Activated T-helper 1 cell treated with anti-CD3 and anti-CD28 coated beads, Interleukin-12 subunit alpha, Interleukin-12 subunit beta, Interleukin-2, Interleukin-4 antibody, amounts not matched to agents 30 ng/mL and 10 ng/mL and 1 ng/mL, durations not matched to agents 14 hours and 24 hours and 36 hours (primary cell): ENCODE data around the gene ZNF397. TPM values are rescaled to one million over a fixed set of nuclear protein-coding genes. Genes with fewer than 3 reads are reported as not detected.

ENCODE experiments used
- DNase-seq: peaks from one replicate; pipeline ENCODE4 v3.0.0; 2021; ENCODE audit warnings: low spot score
- H3K27ac Mint-ChIP-seq: one replicate; pipeline ENCODE4 v1.8.0; 2021; ENCODE audit warnings: mild to moderate bottlenecking, mixed read lengths
- H3K27me3 Mint-ChIP-seq: one replicate; pipeline ENCODE4 v1.8.0; 2022; ENCODE audit warnings: mild to moderate bottlenecking, moderate library complexity, mixed read lengths; ENCODE audit not compliant: insufficient read depth
- H3K36me3 Mint-ChIP-seq: one replicate; pipeline ENCODE4 v1.8.0; 2021; ENCODE audit warnings: low read depth, mixed read lengths
- H3K4me1 Mint-ChIP-seq: one replicate; pipeline ENCODE4 v1.8.0; 2021; ENCODE audit warnings: low read depth, mixed read lengths
- H3K4me3 Mint-ChIP-seq: one replicate; pipeline ENCODE4 v1.8.0; 2021; ENCODE audit warnings: mild to moderate bottlenecking, moderate library complexity, mixed read lengths
- H3K9me3 Mint-ChIP-seq: one replicate; pipeline ENCODE4 v1.8.0; 2021; ENCODE audit warnings: mixed read lengths
- intact Hi-C: fragments of 100-400 bp; cut with micrococcal nuclease; formaldehyde crosslinking; loops from one replicate; pipeline ENCODE4 v1.15.1; 2024
- total RNA-seq: library from RNA; stranded (reverse); gene quantifications from 2 replicates; pipeline ENCODE4 v1.2.3, GENCODE V29; 2022

Gene ZNF397
- total RNA-seq, 1 donor from 2014 or later = 18.8 TPM

GRCh38 chr18:35283923-35284794 is 43.3 kb downstream of the ZNF397 start:
- Mint-ChIP-seq H3K27ac (no peak overlapping the region), H3K4me3 (no peak overlapping the region), H3K27me3 (no peaks in the 10 kb centered on the region), H3K4me1 (peaks cover 22% of the 10 kb centered on the region), H3K36me3 (peaks cover 47% of the 10 kb centered on the region), H3K9me3 (peaks cover 52% of the 10 kb centered on the region)
- no peak for DNase-seq
- intact Hi-C loops = no loop called here

- Mint-ChIP-seq H3K27me3 (no peaks in the 10 kb centered on the region), H3K9me3 (peaks cover 50% of the 10 kb centered on the region), H3K27ac (no peak overlapping the region), H3K4me1 (peaks cover 28% of the 10 kb centered on the region), H3K4me3 (no peak overlapping the region), H3K36me3 (peaks cover 43% of the 10 kb centered on the region)
- no peak for DNase-seq
- intact Hi-C loops = no loop called here
These were observed 44.0 kb downstream of the ZNF397 start for GRCh38 chr18:35284841-35285240.

- peak overlapping the region; percentile 100 for H3K4me3 Mint-ChIP-seq
- peaks cover 39% of the 10 kb centered on the region for H3K36me3 Mint-ChIP-seq
- intact Hi-C loops = no loop called here
- DNase-seq = no peak
- H3K27ac Mint-ChIP-seq = peak overlapping the region; percentile 99
- peaks cover 41% of the 10 kb centered on the region for H3K4me1 Mint-ChIP-seq
- H3K27me3 Mint-ChIP-seq = no peaks in the 10 kb centered on the region
- peaks cover 24% of the 10 kb centered on the region for H3K9me3 Mint-ChIP-seq
These were observed 48.5 kb downstream of the ZNF397 start for GRCh38 chr18:35289293-35289692.

GRCh38 chr18:35289727-35290093 is 48.9 kb downstream of the ZNF397 start:
- DNase-seq = peak; percentile 33
- peaks cover 44% of the 10 kb centered on the region for H3K4me1 Mint-ChIP-seq
- H3K36me3 Mint-ChIP-seq = peaks cover 41% of the 10 kb centered on the region
- peak overlapping the region; percentile 100 for H3K4me3 Mint-ChIP-seq
- intact Hi-C loops = loop anchor here (1.0 to 2.0 kb wide), 9 partner anchors 22 to 778 kb away; partner anchors contain the start of genes INO80C, RPRD1A, ZNF24 and ZNF396
- no peaks in the 10 kb centered on the region for H3K27me3 Mint-ChIP-seq
- H3K9me3 Mint-ChIP-seq = peaks cover 27% of the 10 kb centered on the region
- H3K27ac Mint-ChIP-seq = peak overlapping the region; percentile 99

- Mint-ChIP-seq H3K36me3 (peaks cover 44% of the 10 kb centered on the region), H3K4me1 (peaks cover 49% of the 10 kb centered on the region), H3K27me3 (no peaks in the 10 kb centered on the region), H3K9me3 (peaks cover 31% of the 10 kb centered on the region), H3K4me3 (peak within 1 kb of the TSS; percentile 100), H3K27ac (peak within 1 kb of the TSS; percentile 99)
- peak; percentile 94 for DNase-seq
- intact Hi-C loops = loop anchor here (1.0 to 2.0 kb wide), 9 partner anchors 23 to 777 kb away; partner anchors contain the start of genes INO80C, RPRD1A, ZNF24 and ZNF396
These were observed 49.4 kb downstream of the ZNF397 start, which contains the start of gene ZSCAN30 for GRCh38 chr18:35290094-35290735. Gene ZSCAN30 (minus strand): TSS chr18:35290229. CDS start chr18:35264352, 25,877 bp downstream.

GRCh38 chr18:35291166-35291565 is 50.3 kb downstream of the ZNF397 start:
- Mint-ChIP-seq H3K27me3 (no peaks in the 10 kb centered on the region), H3K9me3 (peaks cover 32% of the 10 kb centered on the region), H3K4me1 (peaks cover 52% of the 10 kb centered on the region), H3K27ac (peak overlapping the region; percentile 99), H3K36me3 (peaks cover 50% of the 10 kb centered on the region), H3K4me3 (peak overlapping the region; percentile 100)
- DNase-seq = no peak
- intact Hi-C loops = loop anchor here (2.0 kb wide), 2 partner anchors 248 to 326 kb away; no protein-coding TSS in a partner anchor

GRCh38 chr18:35296060-35296459 is 55.2 kb downstream of the ZNF397 start:
- Mint-ChIP-seq H3K9me3 (peaks cover 54% of the 10 kb centered on the region), H3K27me3 (no peaks in the 10 kb centered on the region), H3K4me1 (peaks cover 20% of the 10 kb centered on the region), H3K36me3 (peaks cover 71% of the 10 kb centered on the region), H3K4me3 (no peak overlapping the region), H3K27ac (no peak overlapping the region)
- DNase-seq = no peak
- intact Hi-C loops = no loop called here

GRCh38 chr18:35303610-35304009 is 62.8 kb downstream of the ZNF397 start:
- H3K9me3 Mint-ChIP-seq = peaks cover 88% of the 10 kb centered on the region
- DNase-seq = no peak
- H3K36me3 Mint-ChIP-seq = peaks cover 72% of the 10 kb centered on the region
- H3K4me1 Mint-ChIP-seq = no peaks in the 10 kb centered on the region
- no peaks in the 10 kb centered on the region for H3K27me3 Mint-ChIP-seq
- intact Hi-C loops = no loop called here
- H3K4me3 Mint-ChIP-seq = no peak overlapping the region
- H3K27ac Mint-ChIP-seq = no peak overlapping the region

- Mint-ChIP-seq H3K9me3 (peaks cover 86% of the 10 kb centered on the region), H3K4me1 (no peaks in the 10 kb centered on the region), H3K36me3 (peaks cover 56% of the 10 kb centered on the region), H3K27me3 (no peaks in the 10 kb centered on the region), H3K27ac (no peak overlapping the region), H3K4me3 (no peak overlapping the region)
- DNase-seq = no peak
- intact Hi-C loops = no loop called here
These were observed 65.9 kb downstream of the ZNF397 start for GRCh38 chr18:35306588-35307250.

Other genes with a start within 250 kb of the ZNF397 start
- gene MAPRE2, start 199.6 kb upstream of the ZNF397 start, total RNA-seq = 50.7 TPM in 2 replicates
- 10.2 and 11.0 TPM in 2 replicates for gene ZSCAN30, start 49.2 kb downstream of the ZNF397 start, total RNA-seq
- 56.4 and 56.6 TPM in 2 replicates for gene ZNF24, start 103.4 kb downstream of the ZNF397 start, total RNA-seq
- 0.56 and 0.60 TPM in 2 replicates for gene ZNF396, start 136.3 kb downstream of the ZNF397 start, total RNA-seq